PC-9 (cell line): ENCODE data around the gene VPS33B. TPM values are rescaled to one million over a fixed set of nuclear protein-coding genes. Genes with fewer than 3 reads are reported as not detected.
A peak's percentile ranks its signal among the peaks of the same experiment; 100 is the strongest.

Experiments
- BruUV-seq: library from RNA; stranded (reverse); fragments of 400-500 nt; replicated peaks from 2 replicates; lab custom pipeline; 2021; lab: Mats Ljungman, UMichigan
- CTCF ChIA-PET: fragments of 300-600 bp; sonication (Branson Sonifier 250); formaldehyde crosslinking; loops from one replicate; lab custom pipeline; 2022; ENCODE audit warnings: antibody characterized with exemption; lab: Charles Lee
- POLR2A ChIA-PET: fragments of 300-600 bp; sonication (Branson Sonifier 250); formaldehyde crosslinking; loops from one replicate; lab custom pipeline; 2022; ENCODE audit warnings: antibody characterized with exemption; ENCODE audit not compliant: unreplicated experiment; lab: Charles Lee
- DNase-seq, 2 experiments: peaks; one replicate each; pipeline versions ENCODE4 v3.0.0 to v3.0.0-alpha.2; 2015 to 2022; ENCODE audit warnings: mixed read lengths in 1 of 2
- H2AFZ ChIP-seq: fragments of 200-600 bp; sonication (generic); 2 replicates; pipeline ENCODE4 v1.8.1; 2017; ENCODE audit warnings: antibody characterized with exemption
- H3F3A ChIP-seq: fragments of 200-600 bp; sonication (generic); 2 replicates; pipeline ENCODE4 v1.8.1; 2017; ENCODE audit warnings: antibody characterized with exemption, mild to moderate bottlenecking, low read depth; ENCODE audit not compliant: insufficient read depth
- H3K27ac ChIP-seq: fragments of 200-600 bp; sonication (generic); 2 replicates; pipeline ENCODE4 v1.6.1; 2016; ENCODE audit warnings: mixed run types
- H3K27me3 ChIP-seq: fragments of 200-600 bp; sonication (generic); 2 replicates; pipeline ENCODE4 v1.6.1; 2016; ENCODE audit warnings: low read depth, mixed run types; ENCODE audit not compliant: insufficient read depth
- H3K36me3 ChIP-seq: fragments of 200-600 bp; sonication (generic); 2 replicates; pipeline ENCODE4 v1.6.1; 2016; ENCODE audit warnings: low read depth, mixed run types
- H3K4me1 ChIP-seq: fragments of 200-600 bp; sonication (generic); replicated peaks from 2 replicates; pipeline ENCODE4 v1.6.1; 2016; ENCODE audit warnings: mixed run types; ENCODE audit not compliant: insufficient read depth
- H3K4me2 ChIP-seq: fragments of 200-600 bp; sonication (generic); 2 replicates; pipeline ENCODE4 v1.6.1; 2017; ENCODE audit warnings: mixed run types
- H3K4me3 ChIP-seq: fragments of 200-600 bp; sonication (generic); 2 replicates; pipeline ENCODE4 v1.6.1; 2016; ENCODE audit warnings: mixed run types
- H3K79me2 ChIP-seq: fragments of 200-600 bp; sonication (generic); 2 replicates; pipeline ENCODE4 v1.6.1; 2017; ENCODE audit warnings: low read depth, mixed run types
- H3K9me2 ChIP-seq: fragments of 200-600 bp; sonication (generic); 2 replicates; pipeline ENCODE4 v1.8.1; 2017; ENCODE audit warnings: mild to moderate bottlenecking; ENCODE audit not compliant: insufficient read depth
- H3K9me3 ChIP-seq: fragments of 200-600 bp; sonication (generic); 2 replicates; pipeline ENCODE4 v1.8.1; 2016; ENCODE audit warnings: low read depth; ENCODE audit not compliant: insufficient read depth
- H4K20me1 ChIP-seq: fragments of 200-600 bp; sonication (generic); 2 replicates; pipeline ENCODE4 v1.8.1; 2017; ENCODE audit not compliant: insufficient read depth
- EZH2 ChIP-seq: fragments of 200-600 bp; sonication (generic); IDR thresholded peaks from 2 replicates; pipeline ENCODE4 v1.8.0; 2017; ENCODE audit warnings: antibody characterized with exemption, low read depth
- intact Hi-C: fragments of 100-400 bp; cut with micrococcal nuclease; formaldehyde crosslinking; loops from one replicate; pipeline ENCODE4 v1.10.0; 2022; ENCODE audit not compliant: unreplicated experiment
- total RNA-seq: library from RNA; stranded (reverse); gene quantifications from 2 replicates; pipeline ENCODE4 v1.2.3, GENCODE V29; 2021
- TF ChIP-seq, protein P1 (sequence below): fragments of 200-600 bp; sonication (generic); conservative IDR thresholded peaks from 2 replicates; pipeline ENCODE4 v1.6.1; 2017; ENCODE audit warnings: mixed run types, antibody characterized with exemption, mild to moderate bottlenecking, moderate library complexity

Gene VPS33B
- total RNA-seq, 1 experiment from 2014 or later: 13.6 TPM

DNA sequence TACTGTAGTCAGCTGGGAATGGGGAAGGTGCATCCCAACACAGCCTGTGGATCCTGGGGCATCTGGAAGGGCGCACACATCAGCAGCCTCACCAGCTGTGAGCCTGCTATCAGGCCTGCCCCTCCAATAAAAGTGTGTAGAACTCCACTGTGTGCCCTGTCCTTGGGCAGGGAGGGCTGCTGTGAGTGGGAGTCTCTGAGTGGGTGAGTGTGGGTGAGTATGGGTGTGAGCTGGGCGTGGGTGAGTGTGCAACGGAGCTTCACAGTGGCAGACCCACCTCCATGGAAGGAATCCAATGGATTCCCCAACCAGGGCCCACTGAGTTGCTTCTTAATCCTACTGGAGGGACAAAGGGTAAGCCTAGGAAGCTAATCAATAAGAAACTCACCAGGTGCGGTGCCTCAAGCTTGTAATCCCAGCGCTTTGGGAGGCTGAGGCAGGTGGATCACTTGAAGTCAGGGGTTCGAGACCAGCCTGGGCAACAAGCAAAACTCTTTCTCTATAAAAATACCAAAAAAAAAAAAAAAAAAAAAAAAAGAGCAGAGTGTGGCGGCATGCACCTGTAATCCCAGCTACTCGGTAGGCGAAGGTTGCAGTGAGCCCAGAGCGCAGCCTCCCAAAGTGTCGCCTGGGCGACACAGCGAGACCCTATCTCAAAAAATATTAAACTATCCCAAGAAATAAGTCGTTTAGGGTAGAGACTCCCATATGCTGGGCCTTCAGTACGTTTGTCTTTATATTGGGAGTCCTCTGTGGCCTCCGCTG, 68.3 kb downstream of the VPS33B start:
- no peaks in the 10 kb centered on the region for H3K9me3 ChIP-seq
- POLR2A ChIA-PET: interaction anchor here (0.7 to 1.2 kb wide), 2 partner anchors 18 to 19 kb away, joined by 4 to 9 read pairs; partner anchors contain the start of gene UNC45A
- H3K36me3 ChIP-seq: no peaks in the 10 kb centered on the region; the same call in 1 of the 2 replicates
- peak overlapping the region; percentile 100; the same call in 1 of the 2 replicates for H2AFZ ChIP-seq
- DNase-seq: no peak
- peak overlapping the region; percentile 83 for H3K4me2 ChIP-seq
- no peaks in the 10 kb centered on the region; the same call in 1 of the 2 replicates for H4K20me1 ChIP-seq
- peaks cover 16% of the 10 kb centered on the region for H3K4me1 ChIP-seq
- no peaks in the 10 kb centered on the region for H3K9me2 ChIP-seq
- CTCF ChIA-PET: no interaction called here
- intact Hi-C loops: no loop called here
- TF ChIP-seq, protein P1, sequence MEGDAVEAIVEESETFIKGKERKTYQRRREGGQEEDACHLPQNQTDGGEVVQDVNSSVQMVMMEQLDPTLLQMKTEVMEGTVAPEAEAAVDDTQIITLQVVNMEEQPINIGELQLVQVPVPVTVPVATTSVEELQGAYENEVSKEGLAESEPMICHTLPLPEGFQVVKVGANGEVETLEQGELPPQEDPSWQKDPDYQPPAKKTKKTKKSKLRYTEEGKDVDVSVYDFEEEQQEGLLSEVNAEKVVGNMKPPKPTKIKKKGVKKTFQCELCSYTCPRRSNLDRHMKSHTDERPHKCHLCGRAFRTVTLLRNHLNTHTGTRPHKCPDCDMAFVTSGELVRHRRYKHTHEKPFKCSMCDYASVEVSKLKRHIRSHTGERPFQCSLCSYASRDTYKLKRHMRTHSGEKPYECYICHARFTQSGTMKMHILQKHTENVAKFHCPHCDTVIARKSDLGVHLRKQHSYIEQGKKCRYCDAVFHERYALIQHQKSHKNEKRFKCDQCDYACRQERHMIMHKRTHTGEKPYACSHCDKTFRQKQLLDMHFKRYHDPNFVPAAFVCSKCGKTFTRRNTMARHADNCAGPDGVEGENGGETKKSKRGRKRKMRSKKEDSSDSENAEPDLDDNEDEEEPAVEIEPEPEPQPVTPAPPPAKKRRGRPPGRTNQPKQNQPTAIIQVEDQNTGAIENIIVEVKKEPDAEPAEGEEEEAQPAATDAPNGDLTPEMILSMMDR: no peak
- no peak for TF ChIP-seq EZH2
- H3K79me2 ChIP-seq: peaks cover 25% of the 10 kb centered on the region
- no peak overlapping the region for H3K27ac ChIP-seq
- no peaks in the 10 kb centered on the region for H3K27me3 ChIP-seq
- H3K4me3 ChIP-seq: peak overlapping the region; percentile 98
- BruUV-seq: no TSS peak
- H3F3A ChIP-seq: peaks cover 18% of the 10 kb centered on the region

DNA sequence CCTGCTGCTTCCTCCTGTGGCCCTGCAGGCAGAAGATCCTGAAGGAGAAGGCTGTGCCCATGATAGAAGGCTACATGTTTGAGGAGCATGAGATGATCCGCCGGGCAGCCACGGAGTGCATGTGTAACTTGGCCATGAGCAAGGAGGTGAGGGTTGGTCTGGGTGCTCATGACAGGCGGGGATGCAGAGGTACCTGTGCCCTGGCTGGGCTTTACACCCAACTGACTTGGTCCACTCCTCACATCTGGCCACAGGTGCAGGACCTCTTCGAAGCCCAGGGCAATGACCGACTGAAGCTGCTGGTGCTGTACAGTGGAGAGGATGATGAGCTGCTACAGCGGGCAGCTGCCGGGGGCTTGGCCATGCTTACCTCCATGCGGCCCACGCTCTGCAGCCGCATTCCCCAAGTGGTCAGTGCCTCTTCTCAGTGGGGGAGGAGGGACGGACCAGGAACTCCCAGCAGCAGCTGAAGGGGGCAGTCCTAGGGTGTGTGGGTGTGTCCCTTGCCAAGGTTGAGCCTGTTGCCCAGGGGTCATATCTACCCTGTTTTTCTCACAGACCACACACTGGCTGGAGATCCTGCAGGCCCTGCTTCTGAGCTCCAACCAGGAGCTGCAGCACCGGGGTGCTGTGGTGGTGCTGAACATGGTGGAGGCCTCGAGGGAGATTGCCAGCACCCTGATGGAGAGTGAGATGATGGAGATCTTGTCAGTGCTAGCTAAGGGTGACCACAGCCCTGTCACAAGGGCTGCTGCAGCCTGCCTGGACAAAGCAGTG, 69.3 kb downstream of the VPS33B start:
- no peaks in the 10 kb centered on the region for H3K9me3 ChIP-seq
- H3K27me3 ChIP-seq: no peaks in the 10 kb centered on the region
- H3K9me2 ChIP-seq: no peaks in the 10 kb centered on the region
- no peak for DNase-seq
- intact Hi-C loops: no loop called here
- H2AFZ ChIP-seq: no peak overlapping the region
- H3K4me2 ChIP-seq: no peak overlapping the region
- no peak for TF ChIP-seq EZH2
- TF ChIP-seq, protein P1: no peak
- H3K4me1 ChIP-seq: peaks cover 16% of the 10 kb centered on the region
- peaks cover 23% of the 10 kb centered on the region for H3K79me2 ChIP-seq
- H3K36me3 ChIP-seq: no peaks in the 10 kb centered on the region; the same call in 1 of the 2 replicates
- no peak overlapping the region for H3K27ac ChIP-seq
- peaks cover 18% of the 10 kb centered on the region for H3F3A ChIP-seq
- POLR2A ChIA-PET: no interaction called here
- no peaks in the 10 kb centered on the region; the same call in 1 of the 2 replicates for H4K20me1 ChIP-seq
- no TSS peak for BruUV-seq
- H3K4me3 ChIP-seq: no peak overlapping the region
- CTCF ChIA-PET: interaction anchor here (0.7 kb wide), 1 partner anchor 20 kb away, joined by 3 read pairs; no protein-coding TSS in a partner anchor

DNA sequence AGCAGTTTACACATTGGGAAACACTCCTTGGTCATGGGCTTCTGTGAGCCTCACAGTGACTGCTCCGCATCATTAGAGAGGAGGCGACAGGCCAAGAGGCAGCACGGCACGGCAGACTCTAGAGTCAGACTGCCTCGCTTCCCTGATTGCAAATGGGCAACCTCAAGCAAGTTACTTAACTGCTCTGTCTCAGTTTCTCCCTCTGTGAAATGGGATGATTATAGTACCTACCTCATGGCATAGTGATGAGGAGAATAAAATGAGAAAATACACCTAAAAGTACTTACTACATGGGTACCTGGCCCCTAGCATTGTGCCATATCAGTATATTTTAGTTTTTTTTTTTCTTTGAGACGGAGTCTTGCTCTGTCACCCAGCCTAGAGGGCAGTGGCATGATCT, 71.7 kb downstream of the VPS33B start:
- intact Hi-C loops: no loop called here
- POLR2A ChIA-PET: no interaction called here

More for the DNA sequence above, 71.7 kb downstream of the VPS33B start:
- no peak overlapping the region for H3K4me2 ChIP-seq
- BruUV-seq: no TSS peak
- no peak overlapping the region for H3K27ac ChIP-seq
- H4K20me1 ChIP-seq: no peaks in the 10 kb centered on the region
- no peaks in the 10 kb centered on the region for H3K9me3 ChIP-seq
- H3K79me2 ChIP-seq: peaks cover 5% of the 10 kb centered on the region
- no peaks in the 10 kb centered on the region for H3K27me3 ChIP-seq
- H3K4me1 ChIP-seq: peaks cover 8% of the 10 kb centered on the region
- CTCF ChIA-PET: no interaction called here
- no peak for TF ChIP-seq EZH2
- TF ChIP-seq, protein P1: no peak
- no peaks in the 10 kb centered on the region for H3K9me2 ChIP-seq
- H3K36me3 ChIP-seq: no peaks in the 10 kb centered on the region; the same call in 1 of the 2 replicates
- H3F3A ChIP-seq: peaks cover 18% of the 10 kb centered on the region
- no peak overlapping the region for H2AFZ ChIP-seq
- no peak overlapping the region for H3K4me3 ChIP-seq
- DNase-seq: no peak
